GM12878 (cell line): Measurements from ENCODE around the gene COL16A1. TPM values are rescaled to one million over a fixed set of nuclear protein-coding genes. Genes with fewer than 3 reads are reported as not detected.

Experiments
- ATAC-seq: fragments of 200-7000 bp; cut with Tn5 transposase; 3 replicates; pipeline ENCODE4 v1.9.1; 2020; ENCODE audit warnings: mild to moderate bottlenecking, moderate library complexity
- BruUV-seq: library from RNA; stranded (reverse); fragments of 400-500 nt; replicated peaks from 2 replicates; lab custom pipeline; 2021; lab: Mats Ljungman, UMichigan
- CTCF ChIA-PET: fragments of 300-600 bp; sonication (Branson Sonifier 250); formaldehyde crosslinking; extraction: SDS; loops from one replicate; lab custom pipeline; 2021; ENCODE audit warnings: inconsistent platforms; lab: Yijun Ruan, JAX
- POLR2A ChIA-PET: fragments of 350-600 bp; formaldehyde crosslinking; extraction: SDS; loops from one replicate; lab custom pipeline; 2021; ENCODE audit warnings: inconsistent platforms; lab: Charles Lee
- RAD21 ChIA-PET: fragments of 300-600 bp; sonication (Branson Sonifier 250); formaldehyde crosslinking; loops from one replicate; lab custom pipeline; 2023; ENCODE audit warnings: antibody characterized with exemption; ENCODE audit not compliant: unreplicated experiment; lab: Charles Lee
- SMC1A ChIA-PET: fragments of 300-600 bp; sonication (Branson Sonifier 250); formaldehyde crosslinking; loops from one replicate; lab custom pipeline; 2023; ENCODE audit not compliant: unreplicated experiment, uncharacterized antibody; lab: Charles Lee
- DNase-seq: peaks from one replicate; pipeline ENCODE4 v3.0.0-alpha.2; 2011; ENCODE audit warnings: low read depth, low spot score
- FAIRE-seq: peaks from 3 replicates; lab custom pipeline; 2011; peaks lifted over from hg19 to GRCh38; lab: Jason Lieb, UNC
- H2AFZ ChIP-seq: 2 replicates; pipeline ENCODE4 v1.6.0; 2011; ENCODE audit warnings: low read depth, low read length, control low read depth; ENCODE audit not compliant: control insufficient read depth
- H3K27ac ChIP-seq: 2 replicates; pipeline ENCODE4 v1.5.1; 2011; ENCODE audit warnings: control low read depth; ENCODE audit not compliant: control insufficient read depth, insufficient read depth
- H3K27me3 ChIP-seq, 2 experiments: replicated peaks in 1 of 2; 2 replicates each; pipeline versions ENCODE4 v1.6.0 to v1.6.1; 2011; ENCODE audit warnings: low read length in 1 of 2; ENCODE audit not compliant: control insufficient read depth in 2 of 2, insufficient read depth in 2 of 2
- H3K36me3 ChIP-seq, 2 experiments: 2 replicates each; pipeline ENCODE4 v1.5.1; 2011; ENCODE audit warnings: low read length in 1 of 2; ENCODE audit not compliant: control insufficient read depth in 2 of 2, insufficient read depth in 2 of 2
- H3K4me1 ChIP-seq: 2 replicates; pipeline ENCODE4 v1.6.1; 2011; ENCODE audit warnings: mild to moderate bottlenecking, low read length, moderate library complexity, mixed read lengths; ENCODE audit not compliant: control insufficient read depth, insufficient read depth
- H3K4me2 ChIP-seq: 2 replicates; pipeline ENCODE4 v1.6.0; 2011; ENCODE audit warnings: control low read depth; ENCODE audit not compliant: control insufficient read depth, insufficient read depth
- H3K4me3 ChIP-seq: fragments of 200-600 bp; sonication (generic); 2 replicates; pipeline ENCODE4 v1.5.1; 2016
- H3K79me2 ChIP-seq: 2 replicates; pipeline ENCODE4 v1.6.0; 2011; ENCODE audit warnings: low read length; ENCODE audit not compliant: control insufficient read depth, insufficient read depth
- H3K9ac ChIP-seq: 2 replicates; pipeline ENCODE4 v1.8.0; 2011; ENCODE audit warnings: low read length, control low read depth, mixed read lengths; ENCODE audit not compliant: control insufficient read depth, insufficient read depth
- H3K9me3 ChIP-seq: replicated peaks from 3 replicates; pipeline ENCODE4 v1.5.1; 2011; ENCODE audit warnings: mild to moderate bottlenecking, low read length; ENCODE audit not compliant: control insufficient read depth, insufficient read depth
- H4K20me1 ChIP-seq: 2 replicates; pipeline ENCODE4 v1.6.0; 2011; ENCODE audit not compliant: control insufficient read depth, insufficient read depth
- KAT2A ChIP-seq: conservative IDR thresholded peaks from 2 replicates; pipeline ENCODE4 v1.6.1; 2011; ENCODE audit warnings: low read depth, low read length; ENCODE audit not compliant: control insufficient read depth
- PBX3 ChIP-seq: IDR thresholded peaks from 2 replicates; pipeline ENCODE4 v1.6.1; 2011; ENCODE audit warnings: mild to moderate bottlenecking, low read depth, low read length, moderate library complexity; ENCODE audit not compliant: insufficient replicate concordance
- SMAD1 ChIP-seq: fragments of 450-650 bp; IDR thresholded peaks from 2 replicates; pipeline ENCODE4 v1.6.1; 2018; ENCODE audit warnings: mild to moderate bottlenecking, low read depth; ENCODE audit not compliant: partially characterized antibody
- SP1 ChIP-seq: IDR thresholded peaks from one replicate; pipeline ENCODE4 v1.6.1; 2011; ENCODE audit warnings: low read depth, low read length
- SUPT20H ChIP-seq: IDR thresholded peaks from 2 replicates; pipeline ENCODE4 v1.6.1; 2011; ENCODE audit warnings: low read depth, mild to moderate bottlenecking, low read length, moderate library complexity, borderline replicate concordance; ENCODE audit not compliant: control insufficient read depth
- whole genome bisulfite sequencing: methylation state at CpG from one replicate; pipeline ENCODE4 v1.1.6; 2016; ENCODE audit warnings: low lambda C conversion rate; ENCODE audit not compliant: insufficient replicate concordance, insufficient coverage; ENCODE audit errors: missing lambda C conversion rate; 5-methylcytosine and 5-hydroxymethylcytosine counted together
- in situ Hi-C: fragments of 300-500 bp; cut with MboI; formaldehyde crosslinking; loops from 9 replicates; pipeline ENCODE4 v1.14.3; 2018; ENCODE audit warnings: mixed read lengths
- intact Hi-C: fragments of 100-400 bp; cut with micrococcal nuclease; formaldehyde crosslinking; loops from one replicate; pipeline ENCODE4 v1.14.2; 2022; ENCODE audit not compliant: unreplicated experiment
- polyA plus RNA-seq, 11 experiments: library from polyadenylated mRNA; depleted of rRNA in 4 of 11; unstranded in 6 of 11; stranded (reverse) in 5 of 11; fragments of >200 nt; fragmentation: Nextera tagmentation in 4 of 11; fragmentation: Illumina TruSeq in 1 of 11; extraction: Ambion mirVana in 4 of 11; extraction: Trizol in 1 of 11; gene quantifications; 1 replicate in 1 of 11; 2 replicates in 10 of 11; pipeline versions ENCODE4 v1.2.1 to v1.2.3, GENCODE V29; 2011 to 2016; ENCODE audit warnings: inconsistent platforms in 2 of 11, missing spikeins in 2 of 11, low read depth in 1 of 11
- total RNA-seq, 4 experiments: library from RNA; depleted of rRNA in 3 of 4; stranded (reverse); fragments of >200 nt in 3 of 4; fragmentation: Illumina TruSeq in 1 of 4; extraction: Trizol in 1 of 4; gene quantifications; 2 replicates each; pipeline versions ENCODE4 v1.2.1 to v1.2.3, GENCODE V29; 2013 to 2021

Gene COL16A1
- total and polyA plus RNA-seq, 10 of the 15 experiments (the other 5 are each of a cell fraction or from before 2014, with no cell fraction given): 0.02 to 3.7 (median 0.59) TPM

- no peak overlapping the region for H3K27ac ChIP-seq
- H3K27me3 ChIP-seq: no peaks in the 10 kb centered on the region
- in situ Hi-C loops: no loop called here
- no peaks in the 10 kb centered on the region for H3K9me3 ChIP-seq
- POLR2A ChIA-PET: interaction anchor here (1.7 kb wide), 1 partner anchor 9 kb away, joined by 5 read pairs; no protein-coding TSS in a partner anchor
- no peaks in the 10 kb centered on the region for H3K36me3 ChIP-seq
- peaks cover 53% of the 10 kb centered on the region for H3K79me2 ChIP-seq
- no peak overlapping the region for H3K9ac ChIP-seq
- TF ChIP-seq SUPT20H (no peak), SMAD1 (no peak), PBX3 (no peak), KAT2A (no peak), SP1 (no peak)
- CTCF ChIA-PET: interaction anchor here (0.6 to 3.2 kb wide), 10 partner anchors 10 to 146 kb away, joined by 3 to 14 read pairs (median 4); no protein-coding TSS in a partner anchor
- DNase-seq: no peak
- no peak for FAIRE-seq
- no peak overlapping the region for H2AFZ ChIP-seq
- WGBS: 100% methylated on average over 3 of the region's 3 CpGs
- RAD21 ChIA-PET: interaction anchor here (0.6 kb wide), 1 partner anchor 293 kb away, joined by 3 read pairs; no protein-coding TSS in a partner anchor
- SMC1A ChIA-PET: interaction anchor here (0.6 to 1.8 kb wide), 9 partner anchors 8 to 145 kb away, joined by 3 to 6 read pairs (median 3); partner anchors contain the start of gene HCRTR1
- H3K4me2 ChIP-seq: no peak overlapping the region; the same call in 1 of the 2 replicates
- no TSS peak for BruUV-seq
- peaks cover 9% of the 10 kb centered on the region for H3K4me1 ChIP-seq
- H4K20me1 ChIP-seq: no peaks in the 10 kb centered on the region
- H3K4me3 ChIP-seq: no peak overlapping the region; the same call in 1 of the 2 replicates
- no peak for ATAC-seq
- intact Hi-C loops: no loop called here
Observed at GRCh38 chr1:31642897-31643296, 60.9 kb downstream of the COL16A1 start.
